NT2/D1 (cell line): ENCODE measurements around the gene DNAJB1.

Experiments used
- YY1 ChIP-seq: IDR thresholded peaks from 2 replicates; pipeline ENCODE4 v1.6.1; 2011; ENCODE audit not compliant: insufficient read length, insufficient read depth
- ZNF274 ChIP-seq: IDR thresholded peaks from 2 replicates; pipeline ENCODE4 v1.6.1; 2011; ENCODE audit warnings: mild to moderate bottlenecking, low read depth, low read length

GRCh38 chr19:14503285-14503684, 14.9 kb downstream of the DNAJB1 start:
- TF ChIP-seq YY1: no peak
- TF ChIP-seq ZNF274: no peak
